Loucy (cell line): Measurements from ENCODE around the gene TFG.
"Not testable (repeated sequence)": the region's sequence is repeated elsewhere in the genome, so short reads cannot be mapped to it uniquely, and the experiment has no call there.

Experiments used
- H2AFZ ChIP-seq: fragments of 200-600 bp; sonication (generic); 2 replicates; pipeline ENCODE4 v1.6.0; 2016; ENCODE audit warnings: antibody characterized with exemption, mild to moderate bottlenecking, low read length, moderate library complexity
- H3F3A ChIP-seq: fragments of 200-600 bp; 2 replicates; pipeline ENCODE4 v1.6.0; 2016; ENCODE audit warnings: antibody characterized with exemption, low read depth, mild to moderate bottlenecking
- H3K27me3 ChIP-seq: fragments of 200-600 bp; sonication (generic); 2 replicates; pipeline ENCODE4 v1.6.1; 2014; ENCODE audit warnings: low read length, mild to moderate bottlenecking; ENCODE audit not compliant: insufficient read depth, poor library complexity, severe bottlenecking
- H3K36me3 ChIP-seq: fragments of 200-600 bp; sonication (generic); 2 replicates; pipeline ENCODE4 v1.6.1; 2016; ENCODE audit warnings: low read length; ENCODE audit not compliant: insufficient read depth
- H3K4me1 ChIP-seq: fragments of 200-600 bp; sonication (generic); 2 replicates; pipeline ENCODE4 v1.5.1; 2014; ENCODE audit warnings: low read length, mild to moderate bottlenecking; ENCODE audit not compliant: insufficient read depth, poor library complexity, severe bottlenecking
- H3K4me2 ChIP-seq: fragments of 200-600 bp; sonication (generic); 2 replicates; pipeline ENCODE4 v1.6.0; 2014; ENCODE audit warnings: antibody characterized with exemption, low read length, low read depth, mild to moderate bottlenecking; ENCODE audit not compliant: poor library complexity, severe bottlenecking
- H3K4me3 ChIP-seq: fragments of 200-600 bp; sonication (generic); 2 replicates; pipeline ENCODE4 v1.5.1; 2014; ENCODE audit warnings: low read length, mild to moderate bottlenecking, mixed read lengths; ENCODE audit not compliant: poor library complexity, severe bottlenecking
- H3K79me2 ChIP-seq: fragments of 200-600 bp; sonication (generic); 2 replicates; pipeline ENCODE4 v1.6.1; 2014; ENCODE audit warnings: low read length; ENCODE audit not compliant: insufficient read depth
- H3K9ac ChIP-seq: fragments of 200-600 bp; sonication (generic); 2 replicates; pipeline ENCODE4 v1.6.0; 2014; ENCODE audit warnings: mild to moderate bottlenecking, low read depth, low read length, moderate library complexity; ENCODE audit not compliant: poor library complexity, severe bottlenecking
- H3K9me2 ChIP-seq: fragments of 200-600 bp; sonication (generic); replicated peaks from 2 replicates; pipeline ENCODE4 v1.6.1; 2016; ENCODE audit warnings: low read depth, low read length, mixed read lengths
- H3K9me3 ChIP-seq: fragments of 200-600 bp; sonication (generic); 2 replicates; pipeline ENCODE4 v1.6.1; 2014; ENCODE audit warnings: mild to moderate bottlenecking, antibody characterized with exemption, low read length, low read depth; ENCODE audit not compliant: insufficient read depth
- H4K20me1 ChIP-seq: fragments of 200-600 bp; sonication (generic); 2 replicates; pipeline ENCODE4 v1.6.0; 2014; ENCODE audit warnings: antibody characterized with exemption, low read length, mild to moderate bottlenecking; ENCODE audit not compliant: insufficient read depth, poor library complexity, severe bottlenecking
- EZH2phosphoT487 ChIP-seq: fragments of 200-600 bp; IDR thresholded peaks from 2 replicates; pipeline ENCODE4 v1.6.1; 2018; ENCODE audit warnings: antibody characterized with exemption, mild to moderate bottlenecking, moderate library complexity, borderline replicate concordance
- TF ChIP-seq, protein P1 (sequence below): fragments of 200-600 bp; sonication (generic); conservative IDR thresholded peaks from 2 replicates; pipeline ENCODE4 v1.5.1; 2014; ENCODE audit warnings: mild to moderate bottlenecking, antibody characterized with exemption, low read length

Gene TFG

GRCh38 chr3:100665230-100665629, 44.1 kb upstream of the TFG start:
- H3K27me3 ChIP-seq: no peaks in the 10 kb centered on the region
- H3K4me2 ChIP-seq: peak overlapping the region; percentile 17
- no peaks in the 10 kb centered on the region for H3F3A ChIP-seq
- no peak overlapping the region for H3K9ac ChIP-seq
- no peaks in the 10 kb centered on the region for H4K20me1 ChIP-seq
- no peaks in the 10 kb centered on the region for H3K36me3 ChIP-seq
- TF ChIP-seq, protein P1, sequence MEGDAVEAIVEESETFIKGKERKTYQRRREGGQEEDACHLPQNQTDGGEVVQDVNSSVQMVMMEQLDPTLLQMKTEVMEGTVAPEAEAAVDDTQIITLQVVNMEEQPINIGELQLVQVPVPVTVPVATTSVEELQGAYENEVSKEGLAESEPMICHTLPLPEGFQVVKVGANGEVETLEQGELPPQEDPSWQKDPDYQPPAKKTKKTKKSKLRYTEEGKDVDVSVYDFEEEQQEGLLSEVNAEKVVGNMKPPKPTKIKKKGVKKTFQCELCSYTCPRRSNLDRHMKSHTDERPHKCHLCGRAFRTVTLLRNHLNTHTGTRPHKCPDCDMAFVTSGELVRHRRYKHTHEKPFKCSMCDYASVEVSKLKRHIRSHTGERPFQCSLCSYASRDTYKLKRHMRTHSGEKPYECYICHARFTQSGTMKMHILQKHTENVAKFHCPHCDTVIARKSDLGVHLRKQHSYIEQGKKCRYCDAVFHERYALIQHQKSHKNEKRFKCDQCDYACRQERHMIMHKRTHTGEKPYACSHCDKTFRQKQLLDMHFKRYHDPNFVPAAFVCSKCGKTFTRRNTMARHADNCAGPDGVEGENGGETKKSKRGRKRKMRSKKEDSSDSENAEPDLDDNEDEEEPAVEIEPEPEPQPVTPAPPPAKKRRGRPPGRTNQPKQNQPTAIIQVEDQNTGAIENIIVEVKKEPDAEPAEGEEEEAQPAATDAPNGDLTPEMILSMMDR: no peak
- TF ChIP-seq EZH2phosphoT487: no peak
- no peaks in the 10 kb centered on the region for H3K4me1 ChIP-seq
- H3K4me3 ChIP-seq: no peak overlapping the region
- H3K9me2 ChIP-seq: no peaks in the 10 kb centered on the region
- peak overlapping the region; percentile 65 for H2AFZ ChIP-seq
- H3K9me3 ChIP-seq: no peaks in the 10 kb centered on the region
- no peaks in the 10 kb centered on the region for H3K79me2 ChIP-seq

DNA sequence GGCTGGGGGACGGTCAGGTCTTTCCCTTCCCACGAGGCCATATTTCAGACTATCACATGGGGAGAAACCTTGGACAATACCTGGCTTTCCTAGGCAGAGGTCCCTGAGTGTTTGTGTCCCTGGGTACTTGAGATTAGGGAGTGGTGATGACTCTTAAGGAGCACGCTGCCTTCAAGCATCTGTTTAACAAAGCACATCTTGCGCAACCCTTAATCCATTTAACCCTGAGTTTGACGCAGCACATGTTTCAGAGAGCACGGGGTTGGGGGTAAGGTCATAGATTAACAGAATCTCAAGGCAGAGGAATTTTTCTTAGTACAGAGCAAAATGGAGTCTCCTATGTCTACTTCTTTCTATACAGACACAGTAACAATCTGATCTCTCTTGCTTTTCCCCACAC, 42.6 kb upstream of the TFG start:
- H3K4me1 ChIP-seq, H3K36me3 ChIP-seq, H2AFZ ChIP-seq, H3K4me3 ChIP-seq, H3K4me2 ChIP-seq, H3F3A ChIP-seq, H3K27me3 ChIP-seq, H3K9me2 ChIP-seq, H4K20me1 ChIP-seq, H3K79me2 ChIP-seq, H3K9me3 ChIP-seq, H3K9ac ChIP-seq: not testable (repeated sequence)

- H3K4me2 ChIP-seq, H3K4me3 ChIP-seq, H3K36me3 ChIP-seq, H3K4me1 ChIP-seq, H4K20me1 ChIP-seq, H3K27me3 ChIP-seq, H3K9ac ChIP-seq, H3F3A ChIP-seq, H3K9me3 ChIP-seq, H3K79me2 ChIP-seq, H2AFZ ChIP-seq, H3K9me2 ChIP-seq: not testable (repeated sequence)
Observed at GRCh38 chr3:100667316-100667715, 42.0 kb upstream of the TFG start.

DNA sequence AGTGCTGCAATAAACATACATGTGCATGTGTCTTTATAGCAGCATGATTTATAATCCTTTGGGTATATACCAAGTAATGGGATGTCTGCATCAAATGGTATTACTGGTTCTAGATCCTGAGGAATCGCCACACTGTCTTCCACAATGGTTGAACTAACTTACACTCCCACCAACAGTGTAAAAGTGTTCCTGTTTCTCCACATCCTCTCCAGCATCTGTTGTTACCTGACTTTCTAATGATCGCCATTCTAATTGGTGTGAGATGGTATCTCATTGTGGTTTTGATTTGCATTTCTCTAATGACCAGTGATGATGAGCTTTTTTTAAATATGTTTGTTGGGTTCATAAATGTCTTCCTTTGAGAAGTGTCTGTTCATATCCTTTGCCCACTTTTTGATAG, 38.3 kb upstream of the TFG start:
- H3K36me3 ChIP-seq, H3K27me3 ChIP-seq, H4K20me1 ChIP-seq, H3K9me2 ChIP-seq, H3K4me3 ChIP-seq, H3K4me2 ChIP-seq, H3K9me3 ChIP-seq, H3K9ac ChIP-seq, H3F3A ChIP-seq, H3K4me1 ChIP-seq, H2AFZ ChIP-seq, H3K79me2 ChIP-seq: not testable (repeated sequence)

DNA sequence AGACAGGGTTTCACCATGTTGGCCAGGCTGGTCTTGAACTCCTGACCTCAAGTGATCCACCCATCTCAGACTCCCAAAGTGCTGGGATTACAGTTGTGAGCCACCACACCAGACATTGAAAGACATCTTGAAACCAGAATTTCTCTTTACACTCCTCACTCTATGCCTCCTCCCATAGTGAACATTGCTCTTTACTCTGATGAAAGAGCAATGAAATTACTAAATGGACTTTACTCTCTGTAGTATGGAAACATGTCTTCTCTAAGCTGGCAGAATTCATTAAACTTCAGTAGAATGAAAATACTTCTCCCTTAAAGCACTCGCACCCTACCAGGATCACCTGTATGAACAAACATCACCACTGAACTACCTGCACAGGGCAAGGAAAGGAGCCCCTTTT, 27.8 kb upstream of the TFG start:
- H2AFZ ChIP-seq: no peak overlapping the region

More for the DNA sequence above, 27.8 kb upstream of the TFG start:
- Histone ChIP-seq H3K4me3 (no peak overlapping the region), H3K9ac (no peak overlapping the region), H3K4me1 (no peaks in the 10 kb centered on the region), H3K27me3 (no peaks in the 10 kb centered on the region), H3K9me2 (no peaks in the 10 kb centered on the region), H3K4me2 (no peak overlapping the region), H3K9me3 (no peaks in the 10 kb centered on the region), H3K79me2 (no peaks in the 10 kb centered on the region), H3K36me3 (no peaks in the 10 kb centered on the region), H4K20me1 (no peaks in the 10 kb centered on the region), H3F3A (no peaks in the 10 kb centered on the region)
- TF ChIP-seq, protein P1: no peak
- TF ChIP-seq EZH2phosphoT487: no peak
